Right lung (tissue), 5 donors: ENCODE results near the gene GRAMD2A. TPM values are rescaled to one million over a fixed set of nuclear protein-coding genes. Genes with fewer than 3 reads are reported as not detected.

Source experiments
- DNase-seq, 2 donors: peaks; one replicate each; pipeline ENCODE4 v3.0.0-alpha.2; 2013
- polyA plus RNA-seq, 5 donors: library from polyadenylated mRNA; unstranded; fragments of 120-200 nt; gene quantifications; one replicate each; pipeline versions ENCODE4 v1.2.1 to v1.2.3, GENCODE V29; 2013; ENCODE audit warnings: inconsistent platforms in 1 of 5, low replicate concordance in 1 of 5; ENCODE audit not compliant: insufficient read length in 5 of 5, insufficient read depth in 1 of 5

The GRAMD2A gene
- polyA plus RNA-seq, 5 donors: 6.0 to 9.6 (median 7.4) TPM

GRCh38 chr15:72168808-72169190 is 28.8 kb downstream of the GRAMD2A start:
- no peak for DNase-seq

- peak; percentile 85 to 87 for DNase-seq
These were observed 29.3 kb downstream of the GRAMD2A start for GRCh38 chr15:72168131-72168807.

GRCh38 chr15:72167445-72167844 is 30.1 kb downstream of the GRAMD2A start:
- no peak for DNase-seq

GRCh38 chr15:72166716-72167417 is 30.7 kb downstream of the GRAMD2A start:
- DNase-seq: no peak

GRCh38 chr15:72163719-72164118 is 33.9 kb downstream of the GRAMD2A start:
- no peak for DNase-seq

GRCh38 chr15:72162569-72162968 is 35.0 kb downstream of the GRAMD2A start:
- no peak for DNase-seq

- DNase-seq: peak; percentile 66 to 81
These were observed 36.0 kb downstream of the GRAMD2A start for GRCh38 chr15:72161361-72162132.

GRCh38 chr15:72160696-72161245 is 36.8 kb downstream of the GRAMD2A start:
- no peak for DNase-seq

GRCh38 chr15:72156928-72157327 is 40.7 kb downstream of the GRAMD2A start:
- DNase-seq: no peak

GRCh38 chr15:72155635-72156616 is 41.7 kb downstream of the GRAMD2A start:
- DNase-seq: peak; percentile 85 to 88

GRCh38 chr15:72155003-72155621 is 42.5 kb downstream of the GRAMD2A start:
- peak; percentile 79 to 80 for DNase-seq

- DNase-seq: no peak
These were observed 43.3 kb downstream of the GRAMD2A start for GRCh38 chr15:72154316-72154715.

- DNase-seq: peak in 1 of 2 donors; percentile 47
These were observed 44.2 kb downstream of the GRAMD2A start for GRCh38 chr15:72153269-72154000.

GRCh38 chr15:72147418-72147817 is 50.2 kb downstream of the GRAMD2A start:
- no peak for DNase-seq

- DNase-seq: no peak
These were observed 50.7 kb downstream of the GRAMD2A start for GRCh38 chr15:72146934-72147333.

GRCh38 chr15:72146221-72146620 is 51.4 kb downstream of the GRAMD2A start:
- DNase-seq: no peak

- no peak for DNase-seq
These were observed 56.2 kb downstream of the GRAMD2A start for GRCh38 chr15:72141171-72142084.

GRCh38 chr15:72140088-72140487 is 57.5 kb downstream of the GRAMD2A start:
- DNase-seq: no peak

- DNase-seq: no peak
These were observed 57.9 kb downstream of the GRAMD2A start for GRCh38 chr15:72139667-72140066.
